DMS53 treated with DMSO at 0.1 percent for 48 hours (cell line): ENCODE results near the gene MYL5.
A peak's percentile ranks its signal among the peaks of the same experiment; 100 is the strongest.
"Not testable (repeated sequence)": the region's sequence is repeated elsewhere in the genome, so short reads cannot be mapped to it uniquely, and the experiment has no call there.

Experiments
- DNase-seq: peaks from one replicate; lab custom pipeline; 2025; ENCODE audit not compliant: unreplicated experiment; lab: John Stamatoyannopoulos, UW

MYL5 gene

GRCh38 chr4:669806-670559 is 4.4 kb upstream of the MYL5 start:
- not testable (repeated sequence) for DNase-seq

- no peak for DNase-seq
Observed at GRCh38 chr4:671769-672168, 2.6 kb upstream of the MYL5 start.

- DNase-seq, result no peak
Observed at GRCh38 chr4:673349-674091, 822 bp upstream of the MYL5 start.

- DNase-seq, result no peak
Observed at GRCh38 chr4:675036-675882, 917 bp downstream of the MYL5 start.

- no peak for DNase-seq
Observed at GRCh38 chr4:675980-676870, 1.9 kb downstream of the MYL5 start.

GRCh38 chr4:676871-677235 is 2.5 kb downstream of the MYL5 start:
- DNase-seq, result no peak

- peak; percentile 80 for DNase-seq
Observed at GRCh38 chr4:677431-678293, 3.3 kb downstream of the MYL5 start.

GRCh38 chr4:678331-679103 is 4.2 kb downstream of the MYL5 start:
- no peak for DNase-seq

GRCh38 chr4:679104-679481 is 4.8 kb downstream of the MYL5 start:
- no peak for DNase-seq

- no peak for DNase-seq
Observed at GRCh38 chr4:679629-680028, 5.3 kb downstream of the MYL5 start.

- DNase-seq, result no peak
Observed at GRCh38 chr4:680091-680490, 5.7 kb downstream of the MYL5 start.

GRCh38 chr4:680551-680927 is 6.2 kb downstream of the MYL5 start:
- peak; percentile 29 for DNase-seq

- peak; percentile 66 for DNase-seq
Observed at GRCh38 chr4:680928-681645, 6.7 kb downstream of the MYL5 start.

GRCh38 chr4:681736-682451 is 7.6 kb downstream of the MYL5 start:
- DNase-seq, result peak; percentile 80

- peak; percentile 76 for DNase-seq
Observed at GRCh38 chr4:682490-683172, 8.3 kb downstream of the MYL5 start.

- no peak for DNase-seq
Observed at GRCh38 chr4:683247-683897, 9.0 kb downstream of the MYL5 start.
